K562 (cell line): ENCODE data around the gene ARHGEF17.

Experiments used
- CTCF ChIP-seq, 3 experiments: IDR thresholded peaks in 2 of 3; conservative IDR thresholded peaks in 1 of 3; 2 replicates each; pipeline ENCODE4 v1.5.1; 2011 to 2012; ENCODE audit warnings: low read length in 3 of 3, mild to moderate bottlenecking in 3 of 3, control low read depth in 2 of 3, improper control_type of control experiment in 1 of 3, inconsistent platforms in 1 of 3, low read depth in 1 of 3, mixed read lengths in 1 of 3, moderate library complexity in 1 of 3; ENCODE audit not compliant: insufficient read depth in 2 of 3
- NBN ChIP-seq: fragments of 450-650 bp; IDR thresholded peaks from 2 replicates; pipeline ENCODE4 v1.6.1; 2016; ENCODE audit warnings: low read depth, mild to moderate bottlenecking
- POLR2A ChIP-seq: fragments of 450-650 bp; conservative IDR thresholded peaks from 2 replicates; pipeline ENCODE4 v1.6.1; 2016
- POLR2AphosphoS5 ChIP-seq: IDR thresholded peaks from 2 replicates; pipeline ENCODE4 v1.6.1; 2011; ENCODE audit warnings: mild to moderate bottlenecking, low read depth, low read length, moderate library complexity; ENCODE audit not compliant: control insufficient read depth, insufficient read depth
- RBM22 ChIP-seq: fragments of 200-400 bp; formaldehyde crosslinking; IDR thresholded peaks from 2 replicates; pipeline ENCODE4 v1.6.1; 2018; ENCODE audit warnings: low read length, low read depth; ENCODE audit not compliant: poor library complexity, severe bottlenecking
- ZBTB7A ChIP-seq: IDR thresholded peaks from 2 replicates; pipeline ENCODE4 v1.6.1; 2011; ENCODE audit warnings: low read depth, mild to moderate bottlenecking, low read length, moderate library complexity, borderline replicate concordance; ENCODE audit not compliant: control insufficient read depth
- ZNF146 ChIP-seq: IDR thresholded peaks from one replicate; pipeline ENCODE4 v1.6.1; 2018; ENCODE audit warnings: missing compliant biosample characterization; ENCODE audit not compliant: unreplicated experiment
- ZNF785 ChIP-seq: fragments of 250-450 bp; sonication (Bioruptor Pico); IDR thresholded peaks from 2 replicates; pipeline ENCODE4 v1.4.0; 2020; ENCODE audit warnings: mild to moderate bottlenecking

GRCh38 chr11:73382747-73383146 is 74.7 kb downstream of the ARHGEF17 start:
- TF ChIP-seq RBM22: no peak
- no peak for TF ChIP-seq ZBTB7A
- TF ChIP-seq POLR2AphosphoS5: no peak
- TF ChIP-seq CTCF (IDR thresholded peaks at IDR 0.05 in 2 of 3, conservative IDR thresholded peaks at IDR 0.05 in 1 of 3; ENCODE audit: insufficient read depth in 2 of 3, low read depth in 1 of 3, low read length in 3 of 3): no peak
- no peak for TF ChIP-seq POLR2A
- no peak for TF ChIP-seq ZNF146 (CRISPR knock-in tag)
- no peak for TF ChIP-seq ZNF785 (CRISPR knock-in tag)
- no peak for TF ChIP-seq NBN
